Inferior parietal cortex (tissue), 1 donor: Measurements from ENCODE around the gene TOM1L2.

ENCODE experiments used
- DNase-seq: peaks from one replicate; pipeline ENCODE4 v3.0.0-alpha.2; 2016; ENCODE audit errors: extremely low spot score

TOM1L2 gene

DNA sequence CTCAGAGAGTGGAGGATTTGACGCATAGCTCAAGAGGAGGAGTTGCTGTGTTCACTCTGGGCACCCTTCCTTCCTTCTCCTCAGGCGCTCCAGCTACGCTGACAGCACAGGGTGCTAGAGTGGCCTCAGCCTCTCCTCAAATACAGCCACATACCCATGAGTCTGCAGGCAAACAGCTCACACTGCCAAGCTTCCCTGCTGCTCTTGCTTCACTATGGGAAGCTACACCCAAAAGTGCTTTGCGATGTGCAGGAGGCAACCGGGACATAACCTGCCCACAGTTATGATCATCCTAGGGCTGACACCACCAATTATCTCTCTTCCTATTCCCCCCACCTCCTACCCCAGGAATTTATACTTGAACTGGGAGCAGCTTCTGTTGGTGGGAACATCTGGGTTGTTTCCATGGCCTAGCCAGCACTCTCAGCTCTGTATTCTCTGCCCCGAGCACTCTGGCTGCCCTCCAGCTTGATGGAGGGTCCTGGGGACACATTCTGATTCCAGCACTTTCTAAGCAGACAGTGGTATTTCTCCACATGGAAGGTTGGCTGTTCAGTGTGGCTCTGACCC lies 95.2 kb downstream of the TOM1L2 start:
- DNase-seq: no peak

DNA sequence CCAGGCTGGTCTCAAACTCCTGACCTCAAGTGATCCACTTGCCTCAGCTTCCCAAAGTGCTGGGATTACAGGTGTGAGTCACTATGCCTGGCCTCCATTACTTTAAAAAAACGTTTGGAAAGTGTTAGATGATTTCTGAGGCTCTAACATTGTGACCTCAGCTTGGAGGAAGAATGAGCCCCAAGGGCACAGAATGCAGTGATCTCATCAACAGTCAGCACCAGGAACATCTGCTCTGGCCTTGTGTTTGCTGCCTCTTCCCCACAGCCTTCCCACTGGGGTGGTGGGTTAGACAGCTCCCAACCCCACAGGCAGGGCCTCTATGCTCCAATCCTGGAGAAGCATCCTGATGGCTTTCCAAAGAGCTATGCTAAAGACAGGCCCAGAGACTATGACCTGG lies 97.7 kb downstream of the TOM1L2 start:
- DNase-seq: no peak

GRCh38 chr17:17873450-17873991 lies 98.7 kb downstream of the TOM1L2 start:
- no peak for DNase-seq

GRCh38 chr17:17872547-17873345 lies 99.5 kb downstream of the TOM1L2 start:
- DNase-seq: no peak

- no peak for DNase-seq
Observed at GRCh38 chr17:17871913-17872312, 100.3 kb downstream of the TOM1L2 start.

- no peak for DNase-seq
Observed at GRCh38 chr17:17870247-17870646, 102.0 kb downstream of the TOM1L2 start.

GRCh38 chr17:17868641-17869522 lies 103.3 kb downstream of the TOM1L2 start:
- DNase-seq: no peak

GRCh38 chr17:17866897-17867296 lies 105.3 kb downstream of the TOM1L2 start:
- no peak for DNase-seq

- DNase-seq: no peak
Observed at GRCh38 chr17:17866425-17866824, 105.8 kb downstream of the TOM1L2 start.

DNA sequence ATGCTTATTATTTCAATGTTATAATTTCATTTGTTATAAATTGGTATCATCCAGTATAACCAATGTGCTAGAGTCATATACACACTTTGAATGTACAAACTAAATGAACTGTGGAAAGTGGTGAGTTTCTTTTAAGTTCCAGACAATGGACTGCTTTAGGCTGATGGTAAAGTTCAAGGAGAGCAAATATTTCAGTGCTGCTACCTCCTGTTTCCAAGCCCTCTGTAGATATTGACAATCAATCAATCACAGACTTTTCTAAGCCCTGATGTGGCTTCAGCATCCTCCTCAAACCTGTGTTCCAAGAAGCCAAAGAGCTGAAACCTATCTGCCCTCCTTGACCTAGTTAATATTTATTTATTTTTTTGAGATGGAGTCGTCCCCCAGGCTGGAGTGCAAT lies 107.2 kb downstream of the TOM1L2 start:
- no peak for DNase-seq

GRCh38 chr17:17860766-17861107 lies 111.5 kb downstream of the TOM1L2 start:
- DNase-seq: no peak

- peak; percentile 83 for DNase-seq
Observed at GRCh38 chr17:17859909-17860765, 112.1 kb downstream of the TOM1L2 start.

GRCh38 chr17:17857496-17857895 lies 114.7 kb downstream of the TOM1L2 start:
- DNase-seq: no peak

DNA sequence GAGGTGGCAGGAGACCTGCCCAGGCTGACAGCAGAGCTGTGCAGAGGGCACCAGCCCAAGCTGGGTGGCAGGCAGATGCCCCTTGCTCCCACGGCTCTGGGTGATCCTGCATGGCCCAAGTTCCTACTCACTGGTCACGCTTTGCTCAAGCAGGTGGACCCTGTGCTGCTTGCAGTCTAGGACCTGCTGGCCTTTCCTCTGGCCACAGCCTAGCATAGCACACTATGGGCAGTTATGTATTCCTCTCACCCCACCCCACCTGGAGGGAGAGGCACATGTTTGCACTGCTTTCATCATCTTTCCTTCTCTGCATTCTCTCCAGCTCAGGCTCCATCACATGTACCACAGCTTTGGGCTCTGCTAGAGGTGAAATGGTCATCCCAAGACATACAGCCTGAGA lies 115.8 kb downstream of the TOM1L2 start:
- DNase-seq: no peak

DNA sequence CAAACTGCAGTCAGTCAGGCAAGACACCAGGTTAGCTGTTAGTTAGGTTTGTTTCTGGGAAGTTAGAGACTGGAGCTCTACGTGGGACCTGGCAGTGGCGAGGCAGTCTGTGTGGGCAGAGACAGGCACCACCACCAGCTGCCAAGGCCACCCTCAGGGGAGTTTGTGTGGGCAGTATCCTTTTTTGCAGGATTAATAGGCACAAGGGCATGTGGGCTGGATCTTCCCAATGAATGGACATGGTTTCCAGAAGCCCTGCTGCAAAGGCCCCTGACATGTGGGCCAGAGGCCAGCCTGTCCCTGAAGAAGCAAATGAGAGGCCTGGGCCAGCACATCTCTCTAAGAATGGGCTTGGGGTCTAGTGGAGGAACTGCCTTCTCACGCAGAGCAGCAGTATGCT lies 116.2 kb downstream of the TOM1L2 start:
- no peak for DNase-seq

DNA sequence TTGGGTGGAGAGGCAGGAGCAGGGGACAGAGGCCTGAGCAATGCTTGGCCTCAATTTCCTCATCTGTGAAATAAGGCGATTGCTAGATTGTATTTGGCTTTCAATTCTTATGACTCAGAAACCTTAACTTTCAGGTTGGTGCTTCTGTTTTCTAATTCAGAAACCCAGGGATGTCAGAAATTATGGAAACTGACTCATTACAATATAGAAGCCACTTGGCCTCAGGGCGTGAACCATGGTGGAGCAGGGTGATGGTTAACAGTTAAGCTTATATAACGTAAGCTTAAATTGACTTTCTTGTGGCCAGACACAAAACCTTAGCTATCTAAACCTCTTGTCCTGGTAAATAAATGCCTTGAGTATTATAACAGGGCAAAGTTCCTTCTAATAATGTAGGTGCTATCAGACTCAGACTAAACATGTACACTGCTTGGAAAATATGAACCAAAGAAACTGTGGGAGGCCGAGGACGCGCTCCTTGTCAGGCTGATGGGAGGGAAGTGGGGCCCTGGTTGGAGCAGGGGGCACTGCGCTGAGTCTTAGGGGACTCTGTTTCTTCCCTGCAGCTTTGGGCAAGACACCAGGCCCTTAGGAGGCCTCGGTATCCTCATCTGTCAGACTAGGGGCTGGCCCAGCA lies 118.3 kb downstream of the TOM1L2 start:
- DNase-seq: no peak

- DNase-seq: no peak
Observed at GRCh38 chr17:17852930-17853329, 119.3 kb downstream of the TOM1L2 start.

DNA sequence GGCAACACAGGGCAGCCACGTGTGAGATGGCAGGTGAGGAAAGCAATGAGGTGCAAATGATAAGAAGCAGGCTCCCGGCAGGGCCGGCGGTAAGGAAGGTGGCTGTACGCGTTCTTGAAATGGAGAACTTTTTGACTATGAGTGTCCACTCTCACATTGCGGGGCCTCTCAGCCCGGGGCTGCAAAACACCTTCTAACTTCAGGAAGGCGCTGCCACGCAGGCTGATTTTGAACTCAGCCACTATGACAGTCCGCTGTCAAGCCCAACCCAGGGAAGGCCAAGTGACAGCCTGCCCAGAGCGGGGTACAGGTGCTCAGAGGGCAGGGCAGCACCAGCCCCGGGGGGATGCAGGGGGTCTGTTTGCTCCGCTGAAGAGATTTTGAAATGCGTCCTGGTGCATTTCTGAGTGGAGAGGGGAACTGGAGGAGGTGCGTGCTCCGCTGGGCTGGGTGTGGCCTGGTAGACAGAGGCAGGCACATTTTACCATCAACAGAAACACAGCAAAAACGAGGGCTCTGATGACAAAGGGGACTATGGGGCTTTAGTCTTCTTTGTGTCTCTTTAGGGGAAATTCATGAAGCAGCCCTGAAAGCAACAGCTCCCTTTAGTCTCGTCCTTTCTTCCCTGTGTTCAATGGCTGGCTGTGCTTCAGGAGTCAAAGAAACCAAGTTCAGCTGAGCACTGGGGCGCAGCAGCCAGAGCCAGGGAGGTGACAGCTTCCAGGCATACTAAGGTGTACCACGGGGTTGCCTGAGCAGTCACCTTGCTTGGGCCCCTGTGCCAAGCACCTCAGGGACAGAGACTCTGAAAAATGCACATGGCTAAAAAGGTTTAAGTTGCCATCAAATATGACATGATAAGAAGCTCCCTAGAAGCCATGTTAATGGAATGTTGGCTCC lies 120.8 kb downstream of the TOM1L2 start:
- no peak for DNase-seq

DNA sequence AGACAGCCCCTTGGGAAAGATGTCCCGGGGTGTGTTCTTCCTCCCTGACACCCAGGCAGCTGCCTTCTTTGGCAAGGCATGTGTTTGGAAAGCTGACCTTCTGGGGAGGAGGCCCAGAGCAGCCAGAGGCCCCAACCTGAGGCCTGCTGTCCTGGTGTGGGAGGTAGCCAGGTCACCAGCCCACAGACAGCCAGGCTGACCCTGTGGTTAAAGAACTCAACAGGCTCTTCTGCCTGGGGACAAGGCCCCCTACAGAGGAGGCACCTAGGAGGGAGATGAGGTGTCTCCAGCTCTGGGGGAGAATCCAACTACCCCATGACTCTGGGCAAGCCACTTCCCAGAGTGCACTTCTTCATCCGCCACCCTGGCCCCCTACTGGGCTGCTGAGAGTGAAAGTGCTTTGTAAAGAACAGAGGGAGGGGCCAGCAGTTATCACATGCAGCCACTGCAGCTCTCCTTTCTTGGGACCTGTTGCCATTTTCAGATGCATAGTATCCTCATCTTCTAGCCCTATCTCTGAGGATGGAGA lies 122.3 kb downstream of the TOM1L2 start:
- peak; percentile 63 for DNase-seq
